ENCODE data around the gene HOXA11. TPM values are rescaled to one million over a fixed set of nuclear protein-coding genes. Genes with fewer than 3 reads are reported as not detected.

HOXA11 gene
- total and polyA plus RNA-seq, 10 of the 15 experiments (the other 5 are each of a cell fraction or from before 2014, with no cell fraction given) = not detected

DNA sequence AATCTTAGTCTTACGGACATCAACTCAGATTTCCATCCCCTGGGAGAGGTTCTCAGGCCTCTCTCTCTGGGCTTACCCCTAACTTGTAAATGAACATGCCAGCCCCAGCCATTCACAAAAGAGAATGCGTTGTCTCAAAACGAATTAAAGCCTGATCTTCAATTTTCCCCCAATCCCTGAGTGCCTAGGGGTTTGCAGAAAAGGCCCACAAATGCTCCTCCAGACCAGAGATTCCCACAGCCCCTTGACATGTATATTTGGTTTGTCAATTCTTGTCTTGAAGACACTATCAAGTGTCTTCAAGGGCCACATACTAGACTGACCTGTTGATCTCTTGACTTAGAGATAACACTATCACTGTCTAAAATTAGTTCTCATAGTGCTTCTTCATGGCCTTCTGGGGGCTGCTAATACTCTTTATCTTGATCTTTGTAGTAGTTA is 26.8 kb upstream of the HOXA11 start:
- Histone ChIP-seq H3K27ac (ENCODE audit: control insufficient read depth, insufficient read depth) (no peak overlapping the region), H3K4me1 (ENCODE audit: control insufficient read depth, insufficient read depth, low read length) (no peaks in the 10 kb centered on the region), H3K27me3 (replicated peaks in 1 of 2; ENCODE audit: control insufficient read depth in 2 of 2, insufficient read depth in 2 of 2, low read length in 1 of 2) (peaks cover 1 to 20% of the 10 kb centered on the region in 2 experiments), H3K4me3 (no peak overlapping the region), H3K79me2 (ENCODE audit: control insufficient read depth, insufficient read depth, low read length) (no peaks in the 10 kb centered on the region), H3K9ac (ENCODE audit: control insufficient read depth, insufficient read depth, low read length) (no peak overlapping the region), H2AFZ (ENCODE audit: control insufficient read depth, low read depth, low read length) (no peak overlapping the region), H3K4me2 (ENCODE audit: control insufficient read depth, insufficient read depth) (no peak overlapping the region), H3K9me3 (replicated peaks; ENCODE audit: control insufficient read depth, insufficient read depth, low read length) (no peaks in the 10 kb centered on the region), H4K20me1 (ENCODE audit: control insufficient read depth, insufficient read depth) (no peaks in the 10 kb centered on the region; the same call in 1 of the 2 replicates), H3K36me3 (ENCODE audit: control insufficient read depth in 2 of 2, insufficient read depth in 2 of 2, low read length in 1 of 2) (no peaks in the 10 kb centered on the region)
- no peak for ATAC-seq
- WGBS (ENCODE audit: insufficient coverage, insufficient replicate concordance, low lambda C conversion rate, missing lambda C conversion rate) = 7% methylated on average over 3 of the region's 3 CpGs
- TF ChIP-seq EED (IDR thresholded peaks at IDR 0.05; ENCODE audit: low read depth) (no peak), BMI1 (IDR thresholded peaks at IDR 0.05; ENCODE audit: borderline replicate concordance) (peak; percentile 89)
- in situ Hi-C loops (cut with MboI) (no loop called here), intact Hi-C loops (cut with micrococcal nuclease; ENCODE audit: unreplicated experiment) (loop anchor here (5.0 kb wide), 1 partner anchor 366 kb away; no protein-coding TSS in a partner anchor)
- FAIRE-seq = no peak
- RAD21 ChIA-PET (ENCODE audit: unreplicated experiment) = interaction anchor here (0.6 kb wide), 1 partner anchor 394 kb away, joined by 3 read pairs; no protein-coding TSS in a partner anchor
- CTCF ChIA-PET = interaction anchor here (1.0 kb wide), 2 partner anchors 29 to 563 kb away, joined by 3 to 7 read pairs; no protein-coding TSS in a partner anchor
- DNase-seq (ENCODE audit: low read depth, low spot score) = no peak
- SMC1A ChIA-PET (ENCODE audit: uncharacterized antibody, unreplicated experiment) = interaction anchor here (0.9 to 1.3 kb wide), 4 partner anchors 16 to 707 kb away, joined by 3 to 4 read pairs (median 3); no protein-coding TSS in a partner anchor
- POLR2A ChIA-PET = no interaction called here
- no TSS peak for BruUV-seq (replicated peaks)

DNA sequence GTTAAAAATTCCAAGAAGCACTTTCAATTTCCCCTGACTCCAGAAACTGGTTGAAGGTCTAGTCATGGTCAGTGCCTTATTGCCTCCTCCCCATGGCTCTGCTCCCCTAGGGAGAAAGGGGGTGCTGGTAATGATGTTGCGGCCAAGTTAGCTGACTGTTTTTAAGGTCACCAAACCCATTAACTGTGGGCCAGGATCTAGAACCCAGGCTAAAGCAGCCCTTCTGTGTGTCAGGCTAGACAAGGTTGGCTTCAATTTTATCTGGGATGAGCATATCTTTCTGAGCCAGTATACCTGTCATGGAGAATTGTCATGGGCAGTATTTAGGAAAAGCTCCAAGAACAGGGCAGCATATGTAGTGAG is 26.0 kb upstream of the HOXA11 start:
- BruUV-seq (replicated peaks) = no TSS peak
- Histone ChIP-seq H3K9ac (ENCODE audit: control insufficient read depth, insufficient read depth, low read length) (no peak overlapping the region), H3K79me2 (ENCODE audit: control insufficient read depth, insufficient read depth, low read length) (no peaks in the 10 kb centered on the region), H3K36me3 (ENCODE audit: control insufficient read depth in 2 of 2, insufficient read depth in 2 of 2, low read length in 1 of 2) (no peaks in the 10 kb centered on the region), H2AFZ (ENCODE audit: control insufficient read depth, low read depth, low read length) (no peak overlapping the region), H3K9me3 (replicated peaks; ENCODE audit: control insufficient read depth, insufficient read depth, low read length) (no peaks in the 10 kb centered on the region), H3K27me3 (replicated peaks in 1 of 2; ENCODE audit: control insufficient read depth in 2 of 2, insufficient read depth in 2 of 2, low read length in 1 of 2) (peaks cover under 1 to 24% of the 10 kb centered on the region in 2 experiments), H4K20me1 (ENCODE audit: control insufficient read depth, insufficient read depth) (no peaks in the 10 kb centered on the region), H3K4me1 (ENCODE audit: control insufficient read depth, insufficient read depth, low read length) (no peaks in the 10 kb centered on the region), H3K4me2 (ENCODE audit: control insufficient read depth, insufficient read depth) (no peak overlapping the region), H3K4me3 (no peak overlapping the region), H3K27ac (ENCODE audit: control insufficient read depth, insufficient read depth) (no peak overlapping the region)
- FAIRE-seq (no peak), DNase-seq (ENCODE audit: low read depth, low spot score) (no peak), ATAC-seq (no peak)
- ChIA-PET CTCF (interaction anchor here (0.6 to 4.1 kb wide), 6 partner anchors 22 to 709 kb away, joined by 3 to 23 read pairs (median 3); no protein-coding TSS in a partner anchor), RAD21 (ENCODE audit: unreplicated experiment) (interaction anchor here (0.6 to 1.8 kb wide), 2 partner anchors 364 to 395 kb away, joined by 3 to 8 read pairs; no protein-coding TSS in a partner anchor), POLR2A (no interaction called here), SMC1A (ENCODE audit: uncharacterized antibody, unreplicated experiment) (interaction anchor here (0.9 to 1.3 kb wide), 7 partner anchors 15 to 723 kb away, joined by 3 to 4 read pairs (median 3); no protein-coding TSS in a partner anchor)
- WGBS (ENCODE audit: insufficient coverage, insufficient replicate concordance, low lambda C conversion rate, missing lambda C conversion rate) = 94% methylated on average over 1 of the region's 1 CpG
- intact Hi-C loops (cut with micrococcal nuclease; ENCODE audit: unreplicated experiment) = loop anchor here (5.0 kb wide), 1 partner anchor 366 kb away; no protein-coding TSS in a partner anchor
- in situ Hi-C loops (cut with MboI) = no loop called here
- TF ChIP-seq CHD4 (IDR thresholded peaks at IDR 0.05) (no peak), STAT1 (conservative IDR thresholded peaks at IDR 0.05) (no peak), RCOR1 (conservative IDR thresholded peaks at IDR 0.05; ENCODE audit: low read depth, low read length) (no peak), SMAD1 (IDR thresholded peaks at IDR 0.05; ENCODE audit: low read depth, partially characterized antibody) (no peak), PAX8 (IDR thresholded peaks at IDR 0.05) (no peak), POLR2AphosphoS5 (IDR thresholded peaks at IDR 0.05; ENCODE audit: low read length) (no peak), EZH2 (IDR thresholded peaks at IDR 0.05; ENCODE audit: borderline replicate concordance, control insufficient read depth, low read depth, low read length) (no peak), ZNF217 (IDR thresholded peaks at IDR 0.05) (no peak), ZNF622 (IDR thresholded peaks at IDR 0.05) (no peak)
- TF ChIP-seq, protein P1, sequence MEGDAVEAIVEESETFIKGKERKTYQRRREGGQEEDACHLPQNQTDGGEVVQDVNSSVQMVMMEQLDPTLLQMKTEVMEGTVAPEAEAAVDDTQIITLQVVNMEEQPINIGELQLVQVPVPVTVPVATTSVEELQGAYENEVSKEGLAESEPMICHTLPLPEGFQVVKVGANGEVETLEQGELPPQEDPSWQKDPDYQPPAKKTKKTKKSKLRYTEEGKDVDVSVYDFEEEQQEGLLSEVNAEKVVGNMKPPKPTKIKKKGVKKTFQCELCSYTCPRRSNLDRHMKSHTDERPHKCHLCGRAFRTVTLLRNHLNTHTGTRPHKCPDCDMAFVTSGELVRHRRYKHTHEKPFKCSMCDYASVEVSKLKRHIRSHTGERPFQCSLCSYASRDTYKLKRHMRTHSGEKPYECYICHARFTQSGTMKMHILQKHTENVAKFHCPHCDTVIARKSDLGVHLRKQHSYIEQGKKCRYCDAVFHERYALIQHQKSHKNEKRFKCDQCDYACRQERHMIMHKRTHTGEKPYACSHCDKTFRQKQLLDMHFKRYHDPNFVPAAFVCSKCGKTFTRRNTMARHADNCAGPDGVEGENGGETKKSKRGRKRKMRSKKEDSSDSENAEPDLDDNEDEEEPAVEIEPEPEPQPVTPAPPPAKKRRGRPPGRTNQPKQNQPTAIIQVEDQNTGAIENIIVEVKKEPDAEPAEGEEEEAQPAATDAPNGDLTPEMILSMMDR (IDR thresholded peaks at IDR 0.05 in 2 of 3, conservative IDR thresholded peaks at IDR 0.05 in 1 of 3; ENCODE audit: control insufficient read depth in 2 of 3, extremely low read depth in 1 of 3, insufficient read depth in 1 of 3, low read depth in 3 of 3, low read length in 3 of 3) = no peak
- TF ChIP-seq, protein P2, sequence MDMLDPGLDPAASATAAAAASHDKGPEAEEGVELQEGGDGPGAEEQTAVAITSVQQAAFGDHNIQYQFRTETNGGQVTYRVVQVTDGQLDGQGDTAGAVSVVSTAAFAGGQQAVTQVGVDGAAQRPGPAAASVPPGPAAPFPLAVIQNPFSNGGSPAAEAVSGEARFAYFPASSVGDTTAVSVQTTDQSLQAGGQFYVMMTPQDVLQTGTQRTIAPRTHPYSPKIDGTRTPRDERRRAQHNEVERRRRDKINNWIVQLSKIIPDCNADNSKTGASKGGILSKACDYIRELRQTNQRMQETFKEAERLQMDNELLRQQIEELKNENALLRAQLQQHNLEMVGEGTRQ (IDR thresholded peaks at IDR 0.05; ENCODE audit: borderline replicate concordance, low read depth, low read length) = no peak
